ENCODE data around the gene ESR1. TPM values are rescaled to one million over a fixed set of nuclear protein-coding genes. Genes with fewer than 3 reads are reported as not detected.

ESR1 gene
- total RNA-seq, 1 experiment from 2014 or later: 0.98 TPM

DNA sequence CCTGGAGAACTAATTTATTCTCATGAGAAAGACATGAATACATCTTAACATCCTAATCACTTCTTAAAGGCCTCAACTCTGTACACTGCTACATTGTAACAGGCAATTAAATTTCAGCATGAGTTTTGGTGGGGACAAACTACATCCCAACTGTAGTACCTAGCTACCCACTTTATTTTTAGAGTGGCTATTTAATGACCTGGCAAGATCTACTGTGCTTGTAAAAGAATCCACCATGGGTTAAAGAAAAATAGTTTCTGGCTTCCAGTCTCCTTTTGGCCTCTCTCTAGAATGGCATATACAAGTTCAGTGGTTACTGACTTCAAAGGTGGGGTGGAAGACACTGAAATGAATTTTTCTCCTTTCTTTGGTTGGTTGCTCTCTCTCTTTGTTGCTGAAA, 193.9 kb downstream of the ESR1 start:
- POLR2A ChIA-PET: no interaction called here
- Mint-ChIP-seq H3K27me3 (ENCODE audit: low read depth) (no peaks in the 10 kb centered on the region), H3K36me3 (no peaks in the 10 kb centered on the region), H3K4me3 (no peak overlapping the region), H3K4me1 (peaks cover 1% of the 10 kb centered on the region), H3K9me3 (no peaks in the 10 kb centered on the region), H3K27ac (no peak overlapping the region)
- CTCF ChIA-PET: no interaction called here
- TF ChIP-seq ZNF671 (CRISPR knock-in tag; IDR thresholded peaks at IDR 0.05): no peak
- TF ChIP-seq JAZF1 (CRISPR knock-in tag; IDR thresholded peaks at IDR 0.05): no peak
- TF ChIP-seq HMGXB4 (CRISPR knock-in tag; IDR thresholded peaks at IDR 0.05): no peak
- no peak for TF ChIP-seq FOXP1 (CRISPR knock-in tag; IDR thresholded peaks at IDR 0.05; ENCODE audit: borderline replicate concordance)
- TF ChIP-seq AFF4 (CRISPR knock-in tag; IDR thresholded peaks at IDR 0.05; ENCODE audit: borderline replicate concordance): no peak
- TF ChIP-seq NR2C2 (CRISPR knock-in tag; IDR thresholded peaks at IDR 0.05): no peak
- no peak for TF ChIP-seq NFYB (CRISPR knock-in tag; conservative IDR thresholded peaks at IDR 0.05; ENCODE audit: low read depth)
- TF ChIP-seq PRRX2 (CRISPR knock-in tag; IDR thresholded peaks at IDR 0.05): no peak
- no peak for TF ChIP-seq ESRRA (CRISPR knock-in tag; IDR thresholded peaks at IDR 0.05; ENCODE audit: borderline replicate concordance)
- no peak for TF ChIP-seq E2F4 (CRISPR knock-in tag; IDR thresholded peaks at IDR 0.05; ENCODE audit: borderline replicate concordance, low read depth)
- TF ChIP-seq, protein P1, sequence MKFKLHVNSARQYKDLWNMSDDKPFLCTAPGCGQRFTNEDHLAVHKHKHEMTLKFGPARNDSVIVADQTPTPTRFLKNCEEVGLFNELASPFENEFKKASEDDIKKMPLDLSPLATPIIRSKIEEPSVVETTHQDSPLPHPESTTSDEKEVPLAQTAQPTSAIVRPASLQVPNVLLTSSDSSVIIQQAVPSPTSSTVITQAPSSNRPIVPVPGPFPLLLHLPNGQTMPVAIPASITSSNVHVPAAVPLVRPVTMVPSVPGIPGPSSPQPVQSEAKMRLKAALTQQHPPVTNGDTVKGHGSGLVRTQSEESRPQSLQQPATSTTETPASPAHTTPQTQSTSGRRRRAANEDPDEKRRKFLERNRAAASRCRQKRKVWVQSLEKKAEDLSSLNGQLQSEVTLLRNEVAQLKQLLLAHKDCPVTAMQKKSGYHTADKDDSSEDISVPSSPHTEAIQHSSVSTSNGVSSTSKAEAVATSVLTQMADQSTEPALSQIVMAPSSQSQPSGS (CRISPR knock-in tag; IDR thresholded peaks at IDR 0.05; ENCODE audit: borderline replicate concordance, low read depth): no peak
- TF ChIP-seq, protein P2, sequence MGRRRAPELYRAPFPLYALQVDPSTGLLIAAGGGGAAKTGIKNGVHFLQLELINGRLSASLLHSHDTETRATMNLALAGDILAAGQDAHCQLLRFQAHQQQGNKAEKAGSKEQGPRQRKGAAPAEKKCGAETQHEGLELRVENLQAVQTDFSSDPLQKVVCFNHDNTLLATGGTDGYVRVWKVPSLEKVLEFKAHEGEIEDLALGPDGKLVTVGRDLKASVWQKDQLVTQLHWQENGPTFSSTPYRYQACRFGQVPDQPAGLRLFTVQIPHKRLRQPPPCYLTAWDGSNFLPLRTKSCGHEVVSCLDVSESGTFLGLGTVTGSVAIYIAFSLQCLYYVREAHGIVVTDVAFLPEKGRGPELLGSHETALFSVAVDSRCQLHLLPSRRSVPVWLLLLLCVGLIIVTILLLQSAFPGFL (CRISPR knock-in tag; IDR thresholded peaks at IDR 0.05; ENCODE audit: borderline replicate concordance): no peak
- TF ChIP-seq SMAD4 (CRISPR knock-in tag; IDR thresholded peaks at IDR 0.05): no peak
- DNase-seq (ENCODE audit: low spot score) (no peak), ATAC-seq (no peak)

- Mint-ChIP-seq H3K4me1 (no peaks in the 10 kb centered on the region), H3K27ac (no peak overlapping the region), H3K27me3 (ENCODE audit: low read depth) (no peaks in the 10 kb centered on the region), H3K9me3 (no peaks in the 10 kb centered on the region), H3K36me3 (no peaks in the 10 kb centered on the region), H3K4me3 (no peak overlapping the region)
- ATAC-seq (no peak), DNase-seq (ENCODE audit: low spot score) (no peak)
- ChIA-PET POLR2A (no interaction called here), CTCF (interaction anchor here (0.5 kb wide), 1 partner anchor 25 kb away, joined by 3 read pairs; no protein-coding TSS in a partner anchor)
- TF ChIP-seq ZNF263 (CRISPR knock-in tag; IDR thresholded peaks at IDR 0.05; ENCODE audit: low read depth): no peak
- no peak for TF ChIP-seq CTCF (IDR thresholded peaks at IDR 0.05)
- TF ChIP-seq ZNF138 (CRISPR knock-in tag; conservative IDR thresholded peaks at IDR 0.05): no peak
- no peak for TF ChIP-seq NR1H2 (CRISPR knock-in tag; IDR thresholded peaks at IDR 0.05)
- TF ChIP-seq ARID4B (CRISPR knock-in tag; IDR thresholded peaks at IDR 0.05; ENCODE audit: borderline replicate concordance): no peak
- TF ChIP-seq HMGA2 (CRISPR knock-in tag; IDR thresholded peaks at IDR 0.05): no peak
- no peak for TF ChIP-seq ZNF416 (CRISPR knock-in tag; IDR thresholded peaks at IDR 0.05)
Observed at GRCh38 chr6:152002306-152002705, 194.8 kb downstream of the ESR1 start.
